Liver (tissue), 3 donors: ENCODE results near the gene NFU1.

Source experiments
- CTCF ChIP-seq: fragments of 150-350 bp; IDR thresholded peaks from 2 replicates; pipeline ENCODE4 v1.5.1; 2017; ENCODE audit warnings: improper control_type of control experiment, low read depth, low read length; ENCODE audit not compliant: missing input control
- GABPA ChIP-seq, 2 donors: IDR thresholded peaks in 1 of 2; conservative IDR thresholded peaks in 1 of 2; 2 replicates each; pipeline ENCODE4 v1.6.1; 2016; ENCODE audit warnings: antibody characterized with exemption in 2 of 2, mild to moderate bottlenecking in 1 of 2, moderate library complexity in 1 of 2
- TAF1 ChIP-seq: conservative IDR thresholded peaks from 2 replicates; pipeline ENCODE4 v1.6.1; 2016; ENCODE audit warnings: antibody characterized with exemption, mild to moderate bottlenecking
- donor health status: healthy.
- donor health status: healthy.

- TF ChIP-seq CTCF (no peak), TAF1 (no peak), GABPA (IDR thresholded peaks at IDR 0.05 in 1 of 2, conservative IDR thresholded peaks at IDR 0.05 in 1 of 2) (no peak)
Observed at GRCh38 chr2:69416147-69416546, 21.1 kb downstream of the NFU1 start.
